GM23248 (cell line): ENCODE measurements around the gene SCN4B. TPM values are rescaled to one million over a fixed set of nuclear protein-coding genes. Genes with fewer than 3 reads are reported as not detected.

ENCODE experiments used
- DNase-seq: peaks from one replicate; pipeline ENCODE4 v3.0.0-alpha.2; 2015
- H2AFZ ChIP-seq: fragments of 200-600 bp; sonication (generic); 2 replicates; pipeline ENCODE4 v1.6.1; 2016; ENCODE audit warnings: antibody characterized with exemption
- H3F3A ChIP-seq: fragments of 200-600 bp; sonication (generic); 2 replicates; pipeline ENCODE4 v1.6.1; 2016; ENCODE audit warnings: mild to moderate bottlenecking, antibody characterized with exemption, mixed run types; ENCODE audit not compliant: insufficient read depth
- H3K27ac ChIP-seq: fragments of 200-600 bp; sonication (generic); 2 replicates; pipeline ENCODE4 v1.5.1; 2016; ENCODE audit warnings: mild to moderate bottlenecking
- H3K27me3 ChIP-seq: fragments of 200-600 bp; sonication (generic); replicated peaks from 2 replicates; pipeline ENCODE4 v1.6.1; 2016; ENCODE audit warnings: mild to moderate bottlenecking; ENCODE audit not compliant: insufficient read depth
- H3K36me3 ChIP-seq: fragments of 200-600 bp; sonication (generic); 2 replicates; pipeline ENCODE4 v1.6.1; 2016; ENCODE audit warnings: low read depth, mild to moderate bottlenecking
- H3K4me1 ChIP-seq: fragments of 200-600 bp; sonication (generic); 2 replicates; pipeline ENCODE4 v1.6.1; 2016; ENCODE audit warnings: mild to moderate bottlenecking; ENCODE audit not compliant: insufficient read depth
- H3K4me2 ChIP-seq: fragments of 200-600 bp; sonication (generic); one replicate; pipeline ENCODE4 v1.6.1; 2016; ENCODE audit warnings: mild to moderate bottlenecking; ENCODE audit not compliant: unreplicated experiment
- H3K4me3 ChIP-seq: fragments of 200-600 bp; sonication (generic); 2 replicates; pipeline ENCODE4 v1.5.1; 2016; ENCODE audit warnings: mild to moderate bottlenecking
- H3K79me2 ChIP-seq: fragments of 200-600 bp; sonication (generic); 2 replicates; pipeline ENCODE4 v1.6.1; 2016; ENCODE audit warnings: mild to moderate bottlenecking; ENCODE audit not compliant: insufficient read depth
- H3K9ac ChIP-seq: fragments of 200-600 bp; sonication (generic); 2 replicates; pipeline ENCODE4 v1.6.1; 2016; ENCODE audit warnings: mild to moderate bottlenecking
- H3K9me2 ChIP-seq: fragments of 200-600 bp; sonication (generic); 2 replicates; pipeline ENCODE4 v1.6.1; 2016; ENCODE audit warnings: mixed run types, mild to moderate bottlenecking, moderate library complexity; ENCODE audit not compliant: insufficient read depth
- H3K9me3 ChIP-seq: fragments of 200-600 bp; sonication (generic); one replicate; pipeline ENCODE4 v1.6.1; 2017; ENCODE audit warnings: low read depth
- H4K20me1 ChIP-seq: fragments of 200-600 bp; sonication (generic); 2 replicates; pipeline ENCODE4 v1.6.0; 2016; ENCODE audit not compliant: insufficient read depth
- EZH2 ChIP-seq: fragments of 200-600 bp; sonication (generic); IDR thresholded peaks from 2 replicates; pipeline ENCODE4 v1.6.1; 2018; ENCODE audit warnings: antibody characterized with exemption, mild to moderate bottlenecking; ENCODE audit not compliant: insufficient read depth, poor library complexity, severe bottlenecking
- EZH2phosphoT487 ChIP-seq: fragments of 200-600 bp; sonication (generic); IDR thresholded peaks from 2 replicates; pipeline ENCODE4 v1.6.1; 2018; ENCODE audit warnings: antibody characterized with exemption, moderate library complexity, mild to moderate bottlenecking, low read depth; ENCODE audit not compliant: insufficient read depth
- WGBS, 2 experiments: methylation state at CpG; one replicate each; pipeline ENCODE4 v1.1.6; 2015 to 2017; ENCODE audit warnings: low lambda C conversion rate in 2 of 2, low coverage in 1 of 2; ENCODE audit errors: missing lambda C conversion rate in 2 of 2; 5-methylcytosine and 5-hydroxymethylcytosine counted together
- in situ Hi-C: fragments of 300-500 bp; cut with MboI; formaldehyde crosslinking; loops from 2 replicates; pipeline ENCODE4 v1.15.0; 2020
- polyA plus RNA-seq: library from polyadenylated mRNA; unstranded; fragments of >200 nt; fragmentation: Nextera tagmentation; extraction: Ambion mirVana; gene quantifications from 2 replicates; pipeline ENCODE4 v1.2.1, GENCODE V29; 2016
- total RNA-seq: library from RNA; depleted of rRNA; stranded (reverse); fragments of >200 nt; shearing (Covaris generic); gene quantifications from 2 replicates; pipeline ENCODE4 v1.2.3, GENCODE V29; 2014

SCN4B gene
- total and polyA plus RNA-seq, 2 experiments from 2014 or later, result not detected

DNA sequence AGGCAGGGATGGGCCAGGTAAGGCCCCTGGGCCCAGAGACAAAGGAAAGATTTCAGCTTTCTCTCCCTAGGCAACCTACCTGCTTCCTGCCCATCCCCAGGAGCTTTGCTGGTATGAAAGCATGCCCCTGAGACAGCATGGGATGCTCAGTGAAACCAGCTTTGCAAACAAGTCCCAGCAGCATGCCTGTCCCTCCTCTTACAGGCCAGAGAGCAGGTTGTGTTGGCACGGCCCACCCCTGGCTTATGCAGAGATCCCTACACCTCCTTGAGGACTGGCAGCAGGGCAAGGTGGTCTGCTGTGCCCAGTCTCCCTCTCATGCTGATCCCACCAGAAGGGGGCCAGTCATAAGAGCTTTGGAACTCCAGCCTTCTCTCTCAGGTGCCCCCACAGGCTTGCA is 3.1 kb downstream of the SCN4B start:
- DNase-seq, result no peak
- H3K4me2 ChIP-seq, result no peak overlapping the region
- H2AFZ ChIP-seq, result no peak overlapping the region
- H3K27me3 ChIP-seq, result peaks cover 60% of the 10 kb centered on the region
- no peaks in the 10 kb centered on the region for H3F3A ChIP-seq
- H3K27ac ChIP-seq, result no peak overlapping the region
- H3K4me1 ChIP-seq, result no peaks in the 10 kb centered on the region
- H4K20me1 ChIP-seq, result no peaks in the 10 kb centered on the region
- H3K9ac ChIP-seq, result no peak overlapping the region
- no peaks in the 10 kb centered on the region for H3K9me3 ChIP-seq
- TF ChIP-seq EZH2 (no peak), EZH2phosphoT487 (no peak)
- in situ Hi-C loops, result no loop called here
- no peaks in the 10 kb centered on the region for H3K9me2 ChIP-seq
- H3K79me2 ChIP-seq, result no peaks in the 10 kb centered on the region
- H3K36me3 ChIP-seq, result no peaks in the 10 kb centered on the region
- no peak overlapping the region for H3K4me3 ChIP-seq
- 50 to 53% methylated on average over 1 of the region's 1 CpG for WGBS, 2 experiments

DNA sequence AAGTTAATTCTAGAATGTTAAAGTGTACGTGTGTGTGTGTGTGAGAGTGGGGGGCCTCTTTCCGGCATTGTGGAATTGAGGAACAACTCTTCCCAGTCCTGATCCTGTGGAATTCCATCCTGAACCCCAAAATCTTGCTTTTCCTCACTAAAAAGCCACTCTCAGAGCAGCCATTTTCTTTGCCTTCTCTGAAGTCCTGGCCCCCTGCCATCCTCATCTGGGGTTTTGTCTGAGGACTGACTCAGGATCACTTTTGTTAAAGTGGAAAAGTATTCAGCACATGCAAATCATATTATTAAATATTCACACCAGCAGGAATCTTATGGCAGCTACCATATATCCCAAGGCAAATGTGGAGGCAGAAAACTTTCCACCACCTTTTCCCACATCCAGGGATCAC is 3.8 kb downstream of the SCN4B start:
- no peaks in the 10 kb centered on the region for H3K4me1 ChIP-seq
- no peaks in the 10 kb centered on the region for H3K36me3 ChIP-seq
- in situ Hi-C loops, result no loop called here
- no peaks in the 10 kb centered on the region for H3K79me2 ChIP-seq
- no peak for TF ChIP-seq EZH2phosphoT487
- no peak for TF ChIP-seq EZH2
- no peak overlapping the region for H3K4me3 ChIP-seq
- peaks cover 54% of the 10 kb centered on the region for H3K27me3 ChIP-seq
- 68 to 81% methylated on average over 2 of the region's 2 CpGs for WGBS, 2 experiments
- H3K4me2 ChIP-seq, result no peak overlapping the region
- no peaks in the 10 kb centered on the region for H3F3A ChIP-seq
- peak; percentile 26 for DNase-seq
- H3K9me2 ChIP-seq, result no peaks in the 10 kb centered on the region
- H2AFZ ChIP-seq, result no peak overlapping the region
- no peaks in the 10 kb centered on the region for H4K20me1 ChIP-seq
- H3K9me3 ChIP-seq, result no peaks in the 10 kb centered on the region
- no peak overlapping the region for H3K27ac ChIP-seq
- H3K9ac ChIP-seq, result no peak overlapping the region

DNA sequence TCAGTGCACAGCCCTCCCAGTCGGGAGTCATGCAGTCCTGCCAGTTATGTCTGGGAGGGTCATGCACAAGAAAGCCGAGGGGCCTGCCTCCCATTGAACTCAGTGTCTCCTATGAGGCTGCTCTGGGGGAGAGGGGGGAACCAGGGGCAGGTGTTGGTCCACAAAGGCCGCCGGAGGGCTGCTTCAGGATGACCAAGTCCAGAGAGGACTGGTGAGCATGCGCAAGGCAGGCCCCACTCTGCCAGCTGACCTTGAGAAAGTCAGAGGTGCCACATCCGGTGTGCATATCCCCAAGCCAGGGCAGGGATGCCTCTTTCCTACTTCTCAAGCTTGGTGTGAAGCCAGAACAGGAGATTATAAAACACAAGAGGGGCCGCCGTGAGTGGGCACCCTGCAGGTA is 4.4 kb downstream of the SCN4B start:
- Histone ChIP-seq H3K27me3 (peaks cover 54% of the 10 kb centered on the region), H3K36me3 (no peaks in the 10 kb centered on the region), H3K9me3 (no peaks in the 10 kb centered on the region), H2AFZ (no peak overlapping the region), H3K4me3 (no peak overlapping the region), H3F3A (no peaks in the 10 kb centered on the region), H3K27ac (no peak overlapping the region), H3K9ac (no peak overlapping the region), H3K79me2 (no peaks in the 10 kb centered on the region), H3K9me2 (no peaks in the 10 kb centered on the region), H3K4me1 (no peaks in the 10 kb centered on the region), H3K4me2 (no peak overlapping the region), H4K20me1 (no peaks in the 10 kb centered on the region)
- no peak for TF ChIP-seq EZH2
- no peak for TF ChIP-seq EZH2phosphoT487
- in situ Hi-C loops, result no loop called here
- no peak for DNase-seq
- 53% methylated on average over 8 of the region's 8 CpGs for WGBS, 2 experiments

DNA sequence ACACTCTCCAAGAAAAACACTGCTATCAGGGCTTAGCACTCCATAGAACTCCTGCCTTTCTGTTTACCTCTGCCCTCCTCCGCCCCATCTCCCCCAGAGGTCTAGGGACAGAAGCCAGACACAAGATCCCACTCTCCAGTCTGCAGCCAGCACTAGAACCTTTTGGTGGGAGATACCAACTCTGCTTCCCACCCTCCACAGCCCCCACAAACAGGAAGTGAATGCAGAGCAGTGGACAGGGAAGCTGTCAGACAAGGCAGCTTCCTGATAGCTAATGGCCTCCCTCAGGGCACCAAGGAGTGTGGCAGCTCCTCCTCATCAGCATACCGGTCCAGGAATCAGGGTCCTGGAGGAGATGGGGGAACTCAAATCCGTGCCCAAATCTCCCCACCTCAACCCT is 5.1 kb downstream of the SCN4B start:
- Histone ChIP-seq H3K27ac (no peak overlapping the region), H3K36me3 (no peaks in the 10 kb centered on the region), H3K9ac (no peak overlapping the region), H4K20me1 (no peaks in the 10 kb centered on the region), H2AFZ (no peak overlapping the region), H3K4me1 (no peaks in the 10 kb centered on the region), H3K4me2 (no peak overlapping the region), H3K79me2 (no peaks in the 10 kb centered on the region), H3K9me3 (no peaks in the 10 kb centered on the region), H3K9me2 (no peaks in the 10 kb centered on the region), H3F3A (no peaks in the 10 kb centered on the region; the same call in 1 of the 2 replicates), H3K27me3 (peaks cover 59% of the 10 kb centered on the region), H3K4me3 (no peak overlapping the region)
- in situ Hi-C loops, result no loop called here
- DNase-seq, result no peak
- TF ChIP-seq EZH2phosphoT487, result no peak
- no peak for TF ChIP-seq EZH2
- 66 to 69% methylated on average over 3 of the region's 3 CpGs for WGBS, 2 experiments

DNA sequence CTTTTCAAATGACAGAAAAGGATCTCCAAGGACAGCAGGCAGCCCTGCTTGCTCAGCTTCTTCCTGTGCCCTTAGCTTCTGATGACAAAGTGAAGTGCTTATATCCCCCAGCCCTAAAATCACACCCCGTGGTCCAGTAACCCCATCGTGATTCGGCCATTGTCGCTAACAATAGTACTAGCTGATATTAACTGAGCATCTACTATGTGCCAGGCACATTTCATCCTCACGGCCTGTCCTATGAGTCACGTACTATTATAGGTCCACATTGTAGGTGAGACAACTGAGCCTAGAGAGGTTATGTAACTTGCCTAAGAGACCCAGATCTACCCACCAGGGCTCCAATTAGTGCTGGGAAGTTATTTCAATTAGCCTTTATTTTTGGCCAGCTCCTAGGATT is 6.1 kb downstream of the SCN4B start:
- no peaks in the 10 kb centered on the region; the same call in 1 of the 2 replicates for H3F3A ChIP-seq
- H3K9ac ChIP-seq, result no peak overlapping the region
- no peak overlapping the region for H3K4me3 ChIP-seq
- no peaks in the 10 kb centered on the region for H3K36me3 ChIP-seq
- H3K79me2 ChIP-seq, result no peaks in the 10 kb centered on the region
- H3K4me1 ChIP-seq, result no peaks in the 10 kb centered on the region
- H3K9me3 ChIP-seq, result no peaks in the 10 kb centered on the region
- WGBS, 2 experiments, result 89 to 96% methylated on average over 6 of the region's 6 CpGs
- no peak for TF ChIP-seq EZH2
- TF ChIP-seq EZH2phosphoT487, result no peak
- no peak overlapping the region for H3K4me2 ChIP-seq
- no peaks in the 10 kb centered on the region for H4K20me1 ChIP-seq
- no peak overlapping the region for H3K27ac ChIP-seq
- in situ Hi-C loops, result no loop called here
- no peak overlapping the region for H2AFZ ChIP-seq
- H3K27me3 ChIP-seq, result peaks cover 50% of the 10 kb centered on the region
- no peaks in the 10 kb centered on the region for H3K9me2 ChIP-seq
- DNase-seq, result no peak
